Lower leg skin (tissue), 3 donors: Measurements from ENCODE around the gene TRAF3.

Source experiments
- CTCF ChIP-seq, 3 donors: fragments of 450-650 bp; IDR thresholded peaks; one replicate each; pipeline ENCODE4 v1.5.1; 2016; ENCODE audit warnings: antibody characterized with exemption in 3 of 3, mild to moderate bottlenecking in 3 of 3, moderate library complexity in 2 of 3
- POLR2A ChIP-seq, 2 donors: fragments of 450-650 bp; IDR thresholded peaks; one replicate each; pipeline ENCODE4 v1.6.1; 2016 to 2017; ENCODE audit warnings: antibody characterized with exemption in 2 of 2, mild to moderate bottlenecking in 1 of 2, moderate library complexity in 1 of 2

DNA sequence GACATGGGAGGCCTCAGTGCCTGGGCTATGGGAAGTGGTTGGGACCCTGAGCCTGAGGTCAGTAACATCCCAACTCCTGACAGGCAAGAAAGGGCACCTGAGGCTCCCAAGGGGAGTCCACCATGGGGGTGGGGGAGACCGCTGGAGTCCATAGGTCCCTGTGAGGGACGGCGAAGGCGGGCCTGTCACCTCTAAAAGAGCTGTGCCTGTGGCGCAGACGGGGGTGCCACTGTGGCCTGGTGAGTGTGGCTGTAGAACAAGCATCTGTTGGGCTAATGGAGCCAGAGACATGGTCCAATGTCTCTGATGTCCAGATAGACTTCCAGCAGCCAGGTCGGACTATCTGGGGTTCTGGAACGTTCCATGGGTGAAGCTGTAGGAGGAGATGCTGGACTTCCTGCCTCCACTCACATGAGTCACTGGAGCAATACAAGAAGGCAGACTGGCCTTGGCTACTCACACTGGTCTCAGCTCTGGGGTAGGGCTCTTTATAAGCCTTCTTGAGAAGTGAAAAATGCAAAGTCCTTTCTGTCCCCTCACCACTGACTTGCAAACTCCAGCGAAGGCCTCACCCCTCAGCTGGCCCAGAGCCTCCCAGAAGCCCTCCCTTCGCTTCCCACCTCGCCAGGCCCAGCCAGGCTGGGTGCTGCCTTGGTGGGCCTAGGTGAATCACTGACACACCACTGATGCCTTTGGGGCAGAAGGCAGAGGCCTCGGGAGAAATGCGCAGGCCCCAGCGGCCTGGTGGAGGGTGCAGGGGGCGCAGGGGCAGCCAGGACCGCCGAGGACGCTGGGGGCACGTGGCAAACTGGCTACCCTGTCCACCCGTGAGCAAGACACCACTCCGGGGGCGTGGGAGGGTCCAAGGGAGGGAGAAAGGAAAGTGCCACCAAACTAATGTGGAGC lies 1.1 kb upstream of the TRAF3 start:
- TF ChIP-seq CTCF (IDR thresholded peaks at IDR 0.05) = no peak
- TF ChIP-seq POLR2A (IDR thresholded peaks at IDR 0.05) = no peak
